HG03378 (cell line): ENCODE data around the gene TUBAL3.

Experiments used
- ATAC-seq: cut with Tn5 transposase; IDR thresholded peaks from one replicate; pipeline ENCODE4 v1.9.1; 2021; ENCODE audit warnings: mild to moderate bottlenecking, moderate library complexity; ENCODE audit not compliant: unreplicated experiment

TUBAL3 gene

DNA sequence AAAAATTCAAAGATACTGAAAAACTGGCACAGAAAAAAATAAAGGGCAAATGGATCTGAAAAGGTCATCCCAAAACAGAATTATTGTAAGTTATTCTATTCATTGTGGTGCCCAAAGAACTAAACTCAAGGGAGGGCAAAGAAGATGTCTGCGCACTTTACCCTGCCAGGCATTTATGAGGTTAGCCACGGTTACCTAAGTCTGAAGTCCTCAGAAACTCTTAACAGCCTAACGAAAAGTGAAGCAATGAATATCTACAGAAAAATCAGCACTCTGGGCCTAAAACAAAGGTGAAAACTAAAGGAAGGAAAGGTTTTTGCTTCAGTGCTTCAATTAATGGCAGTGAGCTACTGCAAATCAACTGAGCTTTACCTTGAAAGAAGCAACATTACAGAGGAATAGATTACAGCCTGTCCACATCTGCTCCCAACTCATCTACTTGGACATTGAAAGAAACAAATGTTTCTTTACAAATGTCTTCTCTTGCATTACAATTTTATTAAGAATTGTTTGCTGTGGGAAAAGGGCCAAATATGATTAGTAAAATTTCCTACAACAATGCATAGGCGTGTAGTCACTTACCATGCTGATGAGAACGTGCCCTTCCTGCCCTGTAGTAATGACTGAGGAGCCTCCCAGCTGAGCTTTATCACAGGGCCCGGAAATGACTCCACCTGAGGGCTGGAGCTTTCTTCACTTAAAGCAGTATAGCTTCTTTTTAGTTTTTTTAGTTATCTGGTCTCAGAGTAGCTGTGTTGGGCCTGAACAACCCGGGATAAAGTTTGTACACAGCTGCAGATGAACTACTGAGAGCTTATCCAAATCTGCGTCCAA lies at the start of gene TUBAL3:
TSS of gene TUBAL3 (minus strand) at position 621 of the 834 bp plus-strand sequence. CDS start at position 585, 36 bp downstream.
- no peak for ATAC-seq

DNA sequence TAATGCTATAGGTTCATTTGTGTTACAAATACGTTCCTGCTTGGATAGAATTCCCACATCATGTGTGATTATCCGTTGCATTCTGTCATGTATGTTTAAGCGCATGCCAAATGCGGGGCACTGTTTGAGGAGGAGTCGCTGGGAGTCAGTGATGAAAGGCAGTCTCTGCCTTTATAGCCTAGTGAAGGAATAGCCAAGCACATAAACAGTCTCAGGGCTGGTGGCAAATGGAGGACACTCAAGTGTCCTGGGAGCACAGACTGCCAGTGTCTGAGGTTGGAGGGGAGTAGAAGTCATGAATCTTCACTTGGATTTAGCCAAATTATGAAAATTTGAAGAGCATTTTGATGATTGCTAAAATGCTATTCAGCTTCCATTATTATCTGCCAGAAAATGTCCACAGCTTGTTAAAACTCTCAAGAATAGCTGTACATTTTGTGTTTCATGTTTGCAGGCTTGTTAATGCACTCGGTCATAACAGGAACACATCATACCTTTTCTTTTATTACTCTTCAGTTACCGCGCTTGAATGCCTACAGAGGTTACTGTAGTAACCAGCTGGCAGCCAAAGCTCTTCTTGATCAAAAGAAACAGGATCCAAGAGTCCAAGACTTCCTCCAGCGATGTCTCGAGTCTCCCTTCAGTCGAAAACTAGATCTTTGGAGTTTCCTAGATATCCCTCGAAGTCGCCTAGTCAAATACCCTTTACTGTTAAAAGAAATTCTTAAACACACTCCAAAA lies 49.3 kb upstream of the TUBAL3 start:
- no peak for ATAC-seq

DNA sequence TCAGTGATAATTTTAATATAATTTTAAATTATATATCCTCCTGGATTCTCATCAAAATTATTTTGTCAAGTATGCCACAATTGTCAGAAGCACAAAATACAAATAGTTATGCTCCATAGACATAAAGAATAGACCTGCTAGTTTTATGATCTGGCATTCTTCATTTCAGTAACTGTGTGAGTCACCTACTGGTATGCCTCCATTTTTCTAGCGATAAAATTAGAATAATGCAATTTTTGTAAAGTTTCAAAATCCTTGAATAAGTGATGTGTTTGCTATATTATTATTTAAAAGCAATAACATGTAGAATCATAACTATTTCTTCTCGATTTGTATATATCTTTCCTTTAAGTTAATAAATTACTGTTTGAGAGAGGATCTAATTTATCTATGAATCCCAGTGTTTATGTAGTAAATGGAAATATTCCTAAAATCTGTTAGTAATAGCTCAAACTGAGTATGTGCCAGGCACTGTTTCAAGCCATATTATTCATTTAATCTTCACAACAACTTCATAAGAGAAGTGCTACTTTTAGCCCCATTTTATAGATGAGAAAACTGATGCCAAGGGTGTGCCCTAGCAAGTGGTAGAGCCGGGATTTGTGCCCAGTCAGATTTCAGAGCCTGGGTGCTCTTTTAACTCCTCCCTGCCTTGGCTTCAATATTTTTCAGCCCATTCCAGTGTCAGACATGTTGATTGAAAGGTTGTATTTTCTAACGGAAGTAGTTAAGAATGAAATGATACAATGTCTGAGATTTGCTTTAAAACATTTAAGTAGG lies 46.2 kb upstream of the TUBAL3 start:
- ATAC-seq: no peak

DNA sequence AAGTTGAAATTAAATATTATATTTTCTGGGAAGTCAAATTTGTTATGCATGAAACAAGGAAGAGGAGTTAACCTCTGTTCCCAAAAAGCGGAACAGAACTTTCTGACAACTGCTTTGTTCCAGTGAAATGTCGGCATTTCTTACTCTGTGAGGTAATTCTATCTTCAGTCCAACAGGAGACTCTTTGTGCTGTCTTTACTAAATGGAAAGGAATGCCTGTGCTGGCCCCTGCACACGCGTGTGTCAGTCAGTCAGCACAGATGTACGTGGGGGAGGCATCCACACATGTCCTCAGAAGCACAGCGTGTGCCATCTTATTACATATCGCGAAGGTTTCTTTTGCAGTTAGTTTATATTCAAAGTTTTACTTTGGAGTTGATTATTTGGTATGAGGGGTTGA lies 45.2 kb upstream of the TUBAL3 start:
- ATAC-seq: no peak

- no peak for ATAC-seq
Observed at GRCh38 chr10:5449227-5449626, 44.6 kb upstream of the TUBAL3 start.

GRCh38 chr10:5448333-5449001 lies 43.8 kb upstream of the TUBAL3 start:
- no peak for ATAC-seq

DNA sequence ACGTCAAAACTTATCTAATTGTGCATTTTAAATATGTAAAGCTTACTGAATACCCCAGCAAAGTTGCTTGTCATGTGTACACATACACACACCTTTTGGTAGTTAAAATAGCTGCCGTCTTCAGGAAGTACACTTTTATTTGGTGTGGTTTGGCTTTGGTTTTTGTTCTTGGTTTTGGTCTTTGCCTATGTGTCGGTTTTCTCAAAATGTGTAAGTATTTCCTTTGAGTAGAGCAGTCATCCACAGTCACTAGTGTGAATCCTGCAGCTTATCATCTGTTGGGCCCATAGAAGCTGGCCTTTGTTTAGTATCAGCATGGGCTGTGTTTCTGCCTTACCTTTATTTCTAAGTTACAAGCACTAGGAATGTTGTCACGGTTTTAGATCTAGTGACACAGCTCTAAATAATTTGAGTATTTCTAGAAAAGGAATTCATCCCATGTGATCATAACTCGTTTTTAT lies 43.0 kb upstream of the TUBAL3 start:
- peak; percentile 51 for ATAC-seq

DNA sequence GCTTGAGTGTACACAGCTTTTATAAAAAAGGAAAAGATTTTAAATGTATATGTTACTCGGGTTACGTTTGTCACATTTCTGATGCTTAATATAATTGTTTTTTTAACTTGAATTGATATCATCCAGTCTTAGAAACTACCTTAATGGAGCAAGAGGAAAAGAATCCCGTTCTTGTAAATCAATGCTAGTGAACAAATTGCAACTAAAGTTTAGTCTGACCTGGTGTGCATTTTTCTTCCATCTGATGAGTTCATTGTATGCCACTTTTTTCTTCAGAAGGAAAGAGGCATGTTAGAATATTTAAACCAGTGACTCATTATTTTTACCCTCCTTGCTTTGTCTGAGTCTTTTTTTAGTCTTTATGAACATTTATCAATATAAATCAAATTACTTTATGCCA lies 42.4 kb upstream of the TUBAL3 start:
- no peak for ATAC-seq

DNA sequence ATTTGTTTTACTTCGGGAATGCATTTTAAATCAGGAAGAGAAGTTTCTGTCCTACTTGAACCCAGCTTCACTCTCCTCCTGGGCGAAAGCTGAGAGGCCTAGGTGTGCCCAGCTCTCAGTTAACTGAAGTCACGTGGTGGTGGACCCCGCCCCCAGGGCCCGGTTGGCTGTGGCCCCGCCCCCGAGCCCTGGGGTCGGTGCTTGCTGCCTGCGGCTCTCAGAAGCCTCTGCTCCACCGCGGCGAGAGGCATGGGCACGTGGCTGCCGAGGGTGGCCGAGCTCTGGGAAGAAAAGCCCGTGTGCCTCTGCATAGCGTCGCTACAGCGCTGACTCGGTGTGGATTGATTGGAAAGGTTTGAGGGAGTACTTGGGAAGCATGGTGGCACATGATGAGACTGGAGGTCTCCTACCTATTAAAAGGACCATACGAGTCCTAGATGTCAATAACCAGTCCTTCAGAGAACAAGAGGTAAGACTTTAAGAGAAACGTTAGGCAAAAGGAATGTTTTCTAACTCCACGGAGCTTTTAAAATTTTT lies 41.8 kb upstream of the TUBAL3 start:
- no peak for ATAC-seq

DNA sequence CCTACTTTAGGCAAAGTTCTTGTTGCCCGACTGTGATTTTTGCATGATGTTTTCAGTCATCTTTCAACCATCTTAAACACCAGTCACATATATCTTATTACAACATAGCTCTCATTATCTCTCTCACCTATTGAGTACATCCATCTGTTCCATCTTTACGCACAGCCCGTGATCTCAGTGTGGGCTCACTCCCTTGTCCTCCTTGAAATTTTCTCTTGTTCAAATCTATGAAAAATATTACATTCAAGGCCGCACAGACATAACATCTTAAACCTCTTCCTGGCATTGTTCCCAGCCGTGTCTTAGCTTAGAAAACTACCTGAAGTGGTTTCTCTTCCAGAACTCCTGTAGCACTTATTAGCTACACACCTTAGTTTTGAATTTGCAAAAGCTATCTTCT lies 40.4 kb upstream of the TUBAL3 start:
- ATAC-seq: no peak

- ATAC-seq: peak; percentile 84
Observed at GRCh38 chr10:5443429-5443828, 38.8 kb upstream of the TUBAL3 start.

- peak; percentile 33 for ATAC-seq
Observed at GRCh38 chr10:5442990-5443370, 38.4 kb upstream of the TUBAL3 start.

GRCh38 chr10:5442065-5442989 lies 37.7 kb upstream of the TUBAL3 start:
- no peak for ATAC-seq

DNA sequence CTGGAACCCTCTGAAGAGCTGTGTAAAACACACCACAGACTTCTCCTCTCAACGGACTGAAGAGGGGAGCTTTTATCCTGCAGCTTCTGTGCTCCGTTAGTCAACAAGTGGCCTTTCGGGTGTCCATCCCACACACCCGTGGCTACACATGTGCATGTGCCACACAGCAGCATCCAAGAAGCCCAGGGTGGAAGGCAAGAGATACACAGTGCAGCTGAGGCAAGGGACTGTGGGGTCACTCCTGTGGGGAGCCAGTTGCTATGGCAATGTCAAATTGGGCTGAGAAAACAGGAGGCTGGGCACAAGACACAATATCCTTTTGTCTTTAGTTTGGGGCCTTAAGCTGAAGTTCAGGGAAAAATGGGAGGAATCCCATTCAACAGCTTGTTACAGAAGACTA lies 36.5 kb upstream of the TUBAL3 start:
- no peak for ATAC-seq

- no peak for ATAC-seq
Observed at GRCh38 chr10:5440206-5440605, 35.6 kb upstream of the TUBAL3 start.

DNA sequence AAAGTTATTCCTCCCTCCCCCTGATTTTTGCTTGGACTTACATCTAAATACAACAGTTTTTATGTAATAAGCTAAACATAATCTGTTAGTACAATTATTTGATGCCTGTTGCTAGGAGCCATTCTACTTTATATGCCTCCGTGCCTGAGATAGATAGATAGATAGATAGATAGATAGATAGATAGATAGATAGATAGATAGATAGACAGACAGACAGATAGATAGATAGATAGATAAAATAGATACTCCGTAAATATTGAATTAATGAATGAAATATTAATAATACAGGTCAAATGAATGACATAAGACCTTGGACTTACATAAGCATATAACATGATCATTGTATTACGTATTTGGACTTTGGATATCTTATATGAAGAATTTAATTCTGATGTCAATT lies 30.7 kb upstream of the TUBAL3 start:
- ATAC-seq: no peak

DNA sequence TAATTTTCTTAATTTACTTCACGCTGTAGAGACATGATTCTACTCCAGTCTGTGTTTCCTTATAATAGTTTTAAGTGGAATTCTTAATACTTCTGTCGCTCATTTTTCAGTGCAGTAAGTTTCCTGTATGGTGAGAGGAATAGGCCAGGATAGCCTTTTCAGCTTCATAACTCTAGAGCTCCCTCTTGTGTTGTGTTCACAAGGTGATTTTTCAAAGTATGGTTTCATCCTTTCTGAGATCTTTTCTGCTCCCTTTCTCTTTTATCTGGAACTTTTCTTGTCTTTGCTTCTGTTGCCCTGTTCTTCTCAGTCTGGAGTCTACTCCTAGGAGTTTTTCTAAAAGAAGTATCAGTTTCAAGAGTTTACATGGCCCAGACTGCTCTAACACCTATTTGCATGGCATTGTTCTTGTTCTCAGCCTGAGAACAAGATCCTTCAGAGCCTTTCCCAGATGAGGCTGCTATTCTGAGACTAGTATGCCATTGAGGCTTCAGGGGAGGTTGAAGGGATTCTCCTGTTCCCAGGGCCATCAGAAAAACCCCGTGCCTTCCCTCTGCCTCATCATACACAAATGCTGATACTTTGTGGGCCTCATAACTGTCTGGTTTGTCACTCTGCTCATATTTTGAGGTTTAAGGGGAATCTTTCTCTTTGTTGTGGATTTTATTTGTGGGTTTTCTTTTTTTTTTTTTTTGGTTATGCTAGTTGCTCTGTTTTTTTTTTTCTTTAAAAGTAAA lies 29.6 kb upstream of the TUBAL3 start:
- no peak for ATAC-seq

DNA sequence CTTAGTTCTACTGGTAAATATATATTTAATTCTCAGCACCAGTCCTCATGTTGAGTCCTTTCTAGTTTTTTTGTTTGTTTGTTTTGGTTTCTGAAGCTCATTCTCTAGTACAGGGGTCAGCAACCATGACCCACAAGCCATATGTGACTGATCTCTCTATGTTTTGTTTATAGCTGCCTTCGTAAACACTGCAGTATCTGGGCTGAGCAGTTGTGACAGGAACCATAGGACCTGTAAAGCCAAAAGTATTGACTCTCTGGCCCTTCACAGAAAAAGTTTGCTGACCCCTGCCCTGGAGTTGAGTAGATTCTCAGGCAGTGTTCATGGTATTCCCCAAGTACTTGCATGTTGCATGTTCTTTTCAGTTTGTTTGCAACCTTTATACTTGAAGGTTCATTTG lies 28.6 kb upstream of the TUBAL3 start:
- no peak for ATAC-seq

DNA sequence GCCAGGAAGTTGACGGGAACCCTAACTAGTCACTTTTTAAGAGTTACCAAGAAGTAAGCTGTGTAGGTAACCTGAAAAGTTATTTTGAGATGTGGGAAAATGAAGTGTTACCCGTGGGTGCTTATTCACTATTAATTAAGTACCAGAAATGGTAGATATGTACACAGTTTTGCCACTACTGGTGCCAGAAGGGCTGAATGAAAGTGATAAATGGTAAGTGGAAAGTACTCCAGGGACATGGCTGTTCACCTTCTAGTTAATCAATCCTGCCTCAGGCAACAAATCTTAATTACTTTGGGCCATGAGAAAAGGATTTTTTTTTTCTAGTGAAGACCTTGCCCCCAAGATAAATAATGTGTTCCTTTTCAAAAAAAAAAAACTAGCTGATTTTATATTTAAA lies 23.5 kb upstream of the TUBAL3 start:
- no peak for ATAC-seq
